Keratinocyte (primary cell): ENCODE data around the gene SPDYE8.
"Not testable (repeated sequence)": the region's sequence is repeated elsewhere in the genome, so short reads cannot be mapped to it uniquely, and the experiment has no call there.

Experiments used
- EZH2 ChIP-seq: IDR thresholded peaks from one replicate; pipeline ENCODE4 v1.6.1; 2012; ENCODE audit warnings: inconsistent platforms, mild to moderate bottlenecking, low read length, moderate library complexity
- TF ChIP-seq, protein P1 (sequence below), 3 experiments: IDR thresholded peaks in 1 of 3; conservative IDR thresholded peaks in 1 of 3; optimal IDR thresholded peaks in 1 of 3; 2 replicates in 2 of 3; 3 replicates in 1 of 3; pipeline versions ENCODE3 to v1.5.1; 2011; ENCODE audit warnings: low read length in 3 of 3, mild to moderate bottlenecking in 3 of 3, moderate library complexity in 2 of 3, control low read depth in 1 of 3, inconsistent platforms in 1 of 3; ENCODE audit not compliant: insufficient read depth in 2 of 3; ENCODE audit errors: extremely low read depth in 1 of 3

GRCh38 chr7:72975656-72976286 lies 53.8 kb downstream of the SPDYE8 start:
- TF ChIP-seq, protein P1, sequence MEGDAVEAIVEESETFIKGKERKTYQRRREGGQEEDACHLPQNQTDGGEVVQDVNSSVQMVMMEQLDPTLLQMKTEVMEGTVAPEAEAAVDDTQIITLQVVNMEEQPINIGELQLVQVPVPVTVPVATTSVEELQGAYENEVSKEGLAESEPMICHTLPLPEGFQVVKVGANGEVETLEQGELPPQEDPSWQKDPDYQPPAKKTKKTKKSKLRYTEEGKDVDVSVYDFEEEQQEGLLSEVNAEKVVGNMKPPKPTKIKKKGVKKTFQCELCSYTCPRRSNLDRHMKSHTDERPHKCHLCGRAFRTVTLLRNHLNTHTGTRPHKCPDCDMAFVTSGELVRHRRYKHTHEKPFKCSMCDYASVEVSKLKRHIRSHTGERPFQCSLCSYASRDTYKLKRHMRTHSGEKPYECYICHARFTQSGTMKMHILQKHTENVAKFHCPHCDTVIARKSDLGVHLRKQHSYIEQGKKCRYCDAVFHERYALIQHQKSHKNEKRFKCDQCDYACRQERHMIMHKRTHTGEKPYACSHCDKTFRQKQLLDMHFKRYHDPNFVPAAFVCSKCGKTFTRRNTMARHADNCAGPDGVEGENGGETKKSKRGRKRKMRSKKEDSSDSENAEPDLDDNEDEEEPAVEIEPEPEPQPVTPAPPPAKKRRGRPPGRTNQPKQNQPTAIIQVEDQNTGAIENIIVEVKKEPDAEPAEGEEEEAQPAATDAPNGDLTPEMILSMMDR (optimal IDR thresholded peaks at IDR 0.05 in 1 of 3, IDR thresholded peaks at IDR 0.05 in 1 of 3, conservative IDR thresholded peaks at IDR 0.05 in 1 of 3; ENCODE audit: extremely low read depth in 1 of 3, insufficient read depth in 2 of 3, low read length in 3 of 3), result not testable (repeated sequence)
- not testable (repeated sequence) for TF ChIP-seq EZH2
